HCT116 (cell line): Measurements from ENCODE around the gene TRPC5OS. TPM values are rescaled to one million over a fixed set of nuclear protein-coding genes. Genes with fewer than 3 reads are reported as not detected.
A peak's percentile ranks its signal among the peaks of the same experiment; 100 is the strongest.

Experiments used
- ATAC-seq: fragments of 200-7000 bp; cut with Tn5 transposase; 2 replicates; pipeline ENCODE4 v1.9.1; 2020; ENCODE audit warnings: mild to moderate bottlenecking, moderate library complexity
- BruUV-seq: library from RNA; stranded (reverse); fragments of 400-500 nt; replicated peaks from 2 replicates; lab custom pipeline; 2021; lab: Mats Ljungman, UMichigan
- CTCF ChIA-PET: fragments of 300-600 bp; sonication (Branson Sonifier 250); formaldehyde crosslinking; loops from one replicate; lab custom pipeline; 2021; ENCODE audit warnings: antibody characterized with exemption; lab: Charles Lee
- POLR2A ChIA-PET: fragments of 300-600, 350-600 bp; sonication (Branson Sonifier 250); formaldehyde crosslinking; loops from one replicate; lab custom pipeline; 2021; ENCODE audit warnings: antibody characterized with exemption; lab: Charles Lee
- RAD21 ChIA-PET, 2 experiments: fragments of 300-600 bp; sonication (Branson Sonifier 250); formaldehyde crosslinking; loops; one replicate each; lab custom pipeline; 2023; ENCODE audit warnings: low total read pairs in 2 of 2; ENCODE audit not compliant: uncharacterized antibody in 2 of 2, unreplicated experiment in 2 of 2, low non-redundant PET in 1 of 2; lab: Charles Lee
- DNase-seq: peaks from one replicate; pipeline ENCODE4 v3.0.0-alpha.2; 2010; ENCODE audit warnings: low read depth, low spot score
- H2AFZ ChIP-seq: fragments of 200-600 bp; shearing (Covaris generic), sonication (generic); 2 replicates; pipeline ENCODE4 v1.6.1; 2017; ENCODE audit warnings: low read depth, mixed run types, mixed read lengths, antibody characterized with exemption, low read length; ENCODE audit not compliant: poor library complexity, severe bottlenecking
- H3K27ac ChIP-seq: 2 replicates; pipeline ENCODE4 v1.5.1; 2012; ENCODE audit warnings: low read depth, low read length
- H3K27me3 ChIP-seq: fragments of 200-600 bp; sonication (generic); 2 replicates; pipeline ENCODE4 v1.6.1; 2016; ENCODE audit warnings: mixed run types, low read length, mixed read lengths; ENCODE audit not compliant: insufficient read depth
- H3K36me3 ChIP-seq, 2 experiments: fragments of 200-500 bp in 1 of 2; fragments of 200-600 bp in 1 of 2; sonication (Bioruptor generic) in 1 of 2; sonication (generic) in 1 of 2; 2 replicates each; pipeline versions ENCODE4 v1.5.1 to v1.6.1; 2014 to 2016; ENCODE audit warnings: low read length in 2 of 2, inconsistent platforms in 1 of 2, mixed read lengths in 1 of 2, mixed run types in 1 of 2; ENCODE audit not compliant: insufficient read depth in 2 of 2, control insufficient read depth in 1 of 2
- H3K4me1 ChIP-seq, 2 experiments: fragments of 200-600 bp in 1 of 2; sonication (generic) in 1 of 2; 2 replicates each; pipeline versions ENCODE4 v1.5.1 to v1.6.1; 2012 to 2017; ENCODE audit warnings: low read length in 2 of 2, inconsistent platforms in 1 of 2, mild to moderate bottlenecking in 1 of 2, mixed read lengths in 1 of 2, mixed run types in 1 of 2, moderate library complexity in 1 of 2; ENCODE audit not compliant: insufficient read depth in 2 of 2, control insufficient read depth in 1 of 2
- H3K4me2 ChIP-seq: fragments of 200-600 bp; sonication (generic); 2 replicates; pipeline ENCODE4 v1.6.1; 2017; ENCODE audit warnings: mixed run types, low read length, mixed read lengths
- H3K4me3 ChIP-seq, 2 experiments: fragments of 200-600 bp in 1 of 2; sonication (generic) in 1 of 2; replicated peaks in 1 of 2; 2 replicates each; pipeline ENCODE4 v1.5.1; 2011 to 2016; ENCODE audit warnings: low read length in 2 of 2, control low read depth in 1 of 2, low read depth in 1 of 2, mild to moderate bottlenecking in 1 of 2, mixed read lengths in 1 of 2, mixed run types in 1 of 2
- H3K79me2 ChIP-seq: fragments of 200-600 bp; sonication (generic); 2 replicates; pipeline ENCODE4 v1.6.1; 2017; ENCODE audit warnings: mild to moderate bottlenecking, mixed run types, low read length, moderate library complexity, mixed read lengths; ENCODE audit not compliant: insufficient read depth
- H3K9ac ChIP-seq: fragments of 200-600 bp; sonication (generic); 2 replicates; pipeline ENCODE4 v1.6.1; 2016; ENCODE audit warnings: low read length, mixed read lengths
- H3K9me2 ChIP-seq: fragments of 200-600 bp; sonication (generic), shearing (Covaris generic); 2 replicates; pipeline ENCODE4 v1.6.1; 2017; ENCODE audit warnings: mixed run types, mild to moderate bottlenecking, moderate library complexity; ENCODE audit not compliant: insufficient read depth
- H3K9me3 ChIP-seq, 2 experiments: fragments of 200-500 bp in 1 of 2; fragments of 200-600 bp in 1 of 2; sonication (Bioruptor generic) in 1 of 2; sonication (generic) in 1 of 2; 2 replicates each; pipeline ENCODE4 v1.6.1; 2014 to 2017; ENCODE audit warnings: low read length in 2 of 2, mixed read lengths in 2 of 2, inconsistent platforms in 1 of 2, low read depth in 1 of 2, mild to moderate bottlenecking in 1 of 2, mixed run types in 1 of 2, moderate library complexity in 1 of 2; ENCODE audit not compliant: control insufficient read depth in 1 of 2, insufficient read depth in 1 of 2
- H4K20me1 ChIP-seq: fragments of 200-600 bp; sonication (generic), shearing (Covaris generic); 2 replicates; pipeline ENCODE4 v1.6.1; 2017; ENCODE audit warnings: mixed run types, mild to moderate bottlenecking, moderate library complexity; ENCODE audit not compliant: insufficient read depth
- CEBPB ChIP-seq: IDR thresholded peaks from 2 replicates; pipeline ENCODE4 v1.6.1; 2012; ENCODE audit warnings: low read depth
- EGR1 ChIP-seq: IDR thresholded peaks from 2 replicates; pipeline ENCODE4 v1.6.1; 2012; ENCODE audit warnings: low read depth
- POLR2AphosphoS5 ChIP-seq: IDR thresholded peaks from 2 replicates; pipeline ENCODE4 v1.6.1; 2011; ENCODE audit warnings: mild to moderate bottlenecking, low read depth, low read length, moderate library complexity
- SP1 ChIP-seq: IDR thresholded peaks from 2 replicates; pipeline ENCODE4 v1.6.1; 2012; ENCODE audit warnings: low read depth
- intact Hi-C: fragments of 100-400 bp; cut with micrococcal nuclease; formaldehyde crosslinking; loops from 2 replicates; pipeline ENCODE4 v1.10.0; 2022
- total RNA-seq: library from RNA; stranded (reverse); gene quantifications from one replicate; pipeline ENCODE4 v1.2.1, GENCODE V29; 2021; ENCODE audit not compliant: unreplicated experiment
- TF ChIP-seq, protein P1 (sequence below): IDR thresholded peaks from 2 replicates; pipeline ENCODE4 v1.6.1; 2011; ENCODE audit warnings: mild to moderate bottlenecking, low read length, moderate library complexity; ENCODE audit not compliant: insufficient replicate concordance; ENCODE audit errors: extremely low read depth

Gene TRPC5OS
- total RNA-seq, 1 experiment from 2014 or later = 0.07 TPM

DNA sequence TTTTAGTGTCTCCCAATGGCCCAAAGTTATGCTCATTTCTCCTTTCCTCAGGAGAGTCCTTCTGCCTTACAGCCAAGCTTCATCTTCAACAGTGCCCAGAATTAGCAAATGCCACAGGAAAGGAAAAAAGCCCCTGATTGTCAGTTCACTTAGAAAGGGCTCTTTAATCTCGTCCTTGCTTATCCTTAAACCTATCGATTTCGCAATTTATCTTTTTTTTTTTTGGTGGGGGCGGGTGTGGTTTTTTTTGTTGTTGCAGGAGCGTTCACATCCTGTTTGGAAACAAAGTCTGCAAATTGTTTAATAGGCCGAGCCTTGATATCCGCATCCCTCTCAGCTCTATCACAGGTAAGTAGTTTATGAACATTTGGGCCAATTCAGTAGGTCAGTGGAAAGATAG, 20.2 kb downstream of the TRPC5OS start:
- BruUV-seq = no TSS peak
- RAD21 ChIA-PET = no interaction called here
- no peaks in the 10 kb centered on the region for H3K36me3 ChIP-seq

DNA sequence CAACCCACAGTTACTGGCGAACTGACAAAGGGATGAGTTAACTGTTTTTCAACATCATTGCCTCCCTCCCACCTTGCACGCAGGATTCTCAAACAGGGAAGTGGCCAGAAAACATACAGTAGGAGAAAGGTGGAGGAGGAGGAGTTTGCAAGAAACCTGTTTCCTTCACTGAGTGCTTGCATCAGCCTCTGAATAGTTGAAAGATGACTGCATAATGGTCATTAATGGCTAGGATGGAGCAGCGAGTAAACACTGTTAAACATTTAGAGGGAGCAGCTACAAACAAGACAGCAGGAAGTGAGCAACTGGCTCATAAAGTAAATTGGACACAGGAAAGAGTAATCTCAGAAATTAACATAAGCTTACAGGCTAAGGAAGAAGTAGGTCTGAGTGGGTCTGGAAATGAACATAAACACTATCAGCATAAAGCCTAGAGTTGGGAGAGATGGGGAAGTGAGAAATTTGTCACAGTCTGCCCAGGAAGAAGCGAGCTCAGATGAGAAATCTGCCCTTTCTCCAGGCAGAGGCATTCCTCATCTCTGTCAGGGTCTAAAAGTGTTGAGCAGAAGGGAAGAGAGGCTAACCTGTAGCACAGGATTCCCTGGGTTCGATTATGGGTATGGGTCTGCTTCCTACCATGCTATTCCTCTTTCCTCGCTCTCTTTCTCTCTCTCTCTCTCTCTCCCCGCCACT, 38.6 kb downstream of the TRPC5OS start:
- ChIA-PET RAD21 (no interaction called here), POLR2A (no interaction called here), CTCF (no interaction called here)
- DNase-seq = no peak
- Histone ChIP-seq H3K27ac (no peak overlapping the region), H3K36me3 (no peaks in the 10 kb centered on the region), H3K4me2 (no peak overlapping the region), H3K4me3 (no peak overlapping the region), H3K9ac (no peak overlapping the region), H3K27me3 (no peaks in the 10 kb centered on the region), H3K79me2 (no peaks in the 10 kb centered on the region), H3K4me1 (no peaks in the 10 kb centered on the region), H3K9me2 (no peaks in the 10 kb centered on the region), H4K20me1 (no peaks in the 10 kb centered on the region), H2AFZ (no peak overlapping the region), H3K9me3 (no peaks in the 10 kb centered on the region)
- intact Hi-C loops = no loop called here
- ATAC-seq = no peak
- TF ChIP-seq POLR2AphosphoS5 = no peak
- 0 out of 2 replicates have a peak, but pooled peaks have one; percentile 36 for TF ChIP-seq CEBPB
- TF ChIP-seq SP1 = no peak
- BruUV-seq = no TSS peak

More for the DNA sequence above, 20.2 kb downstream of the TRPC5OS start:
- no peak overlapping the region for H3K27ac ChIP-seq
- H3K4me3 ChIP-seq = no peak overlapping the region
- CTCF ChIA-PET = no interaction called here
- H4K20me1 ChIP-seq = no peaks in the 10 kb centered on the region
- H2AFZ ChIP-seq = no peak overlapping the region
- DNase-seq = no peak
- intact Hi-C loops = no loop called here
- POLR2A ChIA-PET = no interaction called here
- H3K4me2 ChIP-seq = no peak overlapping the region
- H3K9ac ChIP-seq = no peak overlapping the region
- TF ChIP-seq, protein P1, sequence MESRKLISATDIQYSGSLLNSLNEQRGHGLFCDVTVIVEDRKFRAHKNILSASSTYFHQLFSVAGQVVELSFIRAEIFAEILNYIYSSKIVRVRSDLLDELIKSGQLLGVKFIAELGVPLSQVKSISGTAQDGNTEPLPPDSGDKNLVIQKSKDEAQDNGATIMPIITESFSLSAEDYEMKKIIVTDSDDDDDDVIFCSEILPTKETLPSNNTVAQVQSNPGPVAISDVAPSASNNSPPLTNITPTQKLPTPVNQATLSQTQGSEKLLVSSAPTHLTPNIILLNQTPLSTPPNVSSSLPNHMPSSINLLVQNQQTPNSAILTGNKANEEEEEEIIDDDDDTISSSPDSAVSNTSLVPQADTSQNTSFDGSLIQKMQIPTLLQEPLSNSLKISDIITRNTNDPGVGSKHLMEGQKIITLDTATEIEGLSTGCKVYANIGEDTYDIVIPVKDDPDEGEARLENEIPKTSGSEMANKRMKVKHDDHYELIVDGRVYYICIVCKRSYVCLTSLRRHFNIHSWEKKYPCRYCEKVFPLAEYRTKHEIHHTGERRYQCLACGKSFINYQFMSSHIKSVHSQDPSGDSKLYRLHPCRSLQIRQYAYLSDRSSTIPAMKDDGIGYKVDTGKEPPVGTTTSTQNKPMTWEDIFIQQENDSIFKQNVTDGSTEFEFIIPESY = no peak
- TF ChIP-seq EGR1 = no peak
- H3K27me3 ChIP-seq = no peaks in the 10 kb centered on the region
- no peak for ATAC-seq
- no peaks in the 10 kb centered on the region for H3K9me3 ChIP-seq
- no peaks in the 10 kb centered on the region for H3K9me2 ChIP-seq
- H3K79me2 ChIP-seq = no peaks in the 10 kb centered on the region
- H3K4me1 ChIP-seq = no peaks in the 10 kb centered on the region
